ENCODE data around the gene USP54.

Gene USP54

DNA sequence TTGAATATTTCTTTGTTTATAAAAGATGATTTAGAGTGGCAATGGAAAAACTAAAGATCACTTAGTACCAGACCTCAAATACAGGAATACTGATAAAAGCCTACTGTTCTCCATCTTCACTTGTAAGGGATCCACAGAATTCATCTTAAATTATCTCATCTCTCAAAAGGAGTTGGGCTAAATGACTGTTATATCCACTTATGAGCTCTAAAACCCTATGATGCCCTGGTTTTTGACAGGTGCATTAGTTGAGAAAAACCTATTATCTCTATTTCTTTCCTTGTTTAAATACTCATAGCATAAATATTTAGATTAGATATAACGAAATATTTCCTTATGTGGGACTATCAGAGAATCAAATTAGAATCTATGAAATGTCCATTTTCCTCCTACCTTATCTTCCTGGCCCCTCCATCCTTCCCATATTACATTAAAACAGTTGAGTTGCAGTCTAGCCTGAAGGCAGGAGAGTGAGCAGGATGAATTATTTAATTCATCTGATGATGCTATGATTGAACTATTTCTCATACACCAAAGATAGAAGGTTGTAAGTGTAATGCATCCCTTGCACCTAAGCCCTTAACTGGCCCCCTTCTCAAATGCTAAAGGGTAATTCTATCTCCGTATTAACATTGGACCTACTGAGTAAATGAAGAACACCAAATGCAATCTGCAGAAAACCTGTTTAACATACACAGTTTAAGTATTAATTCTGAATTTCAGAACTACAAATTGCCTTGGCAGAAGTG lies 125.0 kb downstream of the USP54 start:
- in situ Hi-C loops (cut with HindIII; ENCODE audit: low sequenced_read_pairs) = no loop called here
- TF ChIP-seq, protein P1, sequence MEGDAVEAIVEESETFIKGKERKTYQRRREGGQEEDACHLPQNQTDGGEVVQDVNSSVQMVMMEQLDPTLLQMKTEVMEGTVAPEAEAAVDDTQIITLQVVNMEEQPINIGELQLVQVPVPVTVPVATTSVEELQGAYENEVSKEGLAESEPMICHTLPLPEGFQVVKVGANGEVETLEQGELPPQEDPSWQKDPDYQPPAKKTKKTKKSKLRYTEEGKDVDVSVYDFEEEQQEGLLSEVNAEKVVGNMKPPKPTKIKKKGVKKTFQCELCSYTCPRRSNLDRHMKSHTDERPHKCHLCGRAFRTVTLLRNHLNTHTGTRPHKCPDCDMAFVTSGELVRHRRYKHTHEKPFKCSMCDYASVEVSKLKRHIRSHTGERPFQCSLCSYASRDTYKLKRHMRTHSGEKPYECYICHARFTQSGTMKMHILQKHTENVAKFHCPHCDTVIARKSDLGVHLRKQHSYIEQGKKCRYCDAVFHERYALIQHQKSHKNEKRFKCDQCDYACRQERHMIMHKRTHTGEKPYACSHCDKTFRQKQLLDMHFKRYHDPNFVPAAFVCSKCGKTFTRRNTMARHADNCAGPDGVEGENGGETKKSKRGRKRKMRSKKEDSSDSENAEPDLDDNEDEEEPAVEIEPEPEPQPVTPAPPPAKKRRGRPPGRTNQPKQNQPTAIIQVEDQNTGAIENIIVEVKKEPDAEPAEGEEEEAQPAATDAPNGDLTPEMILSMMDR (IDR thresholded peaks at IDR 0.05; ENCODE audit: low read depth, low read length) = no peak
- H3K4me3 ChIP-seq (ENCODE audit: low read depth, low read length) = no peak overlapping the region
- no peak for DNase-seq (ENCODE audit: low read depth, low spot score)

DNA sequence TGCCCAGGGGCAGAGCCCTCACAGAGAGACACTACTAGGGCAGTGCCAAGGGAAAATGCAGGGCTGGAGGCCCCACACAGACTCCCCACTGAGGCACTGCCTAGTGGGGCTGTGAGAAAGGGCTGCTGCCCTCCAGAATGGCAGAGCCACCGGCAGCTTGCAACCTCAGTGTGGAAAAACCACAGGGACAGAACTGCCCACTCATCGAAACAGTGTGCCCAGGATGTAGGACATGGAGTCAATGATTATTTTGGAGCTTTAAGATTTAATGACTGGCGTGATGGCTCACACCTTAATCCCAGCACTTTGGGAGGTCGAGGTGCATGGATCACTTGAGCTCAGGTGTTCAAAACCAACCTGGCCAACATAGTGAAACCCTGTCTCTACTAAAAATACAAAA lies 130.2 kb downstream of the USP54 start:
- in situ Hi-C loops (cut with HindIII; ENCODE audit: low sequenced_read_pairs) = no loop called here
- no peak overlapping the region for H3K4me3 ChIP-seq (ENCODE audit: low read depth, low read length)
- TF ChIP-seq, protein P1 (IDR thresholded peaks at IDR 0.05; ENCODE audit: low read depth, low read length) = no peak
- no peak for DNase-seq (ENCODE audit: low read depth, low spot score)

DNA sequence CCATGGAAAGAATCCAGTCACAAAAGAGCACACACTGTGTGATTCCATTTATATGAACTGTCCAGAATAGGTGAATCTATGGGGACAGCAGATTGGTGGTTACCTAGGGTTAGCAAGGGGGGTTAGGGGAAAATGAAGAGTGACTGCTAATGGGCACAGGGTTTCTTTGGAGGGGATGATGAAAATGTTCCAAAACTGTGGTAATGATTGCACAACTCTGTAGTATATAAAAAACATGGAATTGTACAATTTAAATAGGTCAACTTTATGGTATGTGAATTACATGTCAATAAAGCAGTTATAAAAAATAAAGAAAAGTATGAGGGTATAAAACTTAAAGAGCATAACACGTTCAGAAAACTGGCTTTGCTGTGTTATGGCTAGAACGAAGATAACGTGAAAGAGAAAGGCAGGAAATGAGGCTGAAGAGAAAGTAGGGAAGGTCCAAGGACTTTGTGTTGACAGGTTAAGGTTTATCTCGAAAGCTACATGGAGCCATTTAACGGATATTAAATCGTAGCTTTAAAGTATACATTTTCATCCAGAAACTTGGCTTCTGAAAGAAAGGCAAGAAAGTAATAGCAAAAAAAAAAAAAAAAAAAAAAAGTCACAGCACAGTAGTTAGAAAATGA lies 131.3 kb downstream of the USP54 start:
- in situ Hi-C loops (cut with HindIII; ENCODE audit: low sequenced_read_pairs) = no loop called here
- TF ChIP-seq, protein P1 (IDR thresholded peaks at IDR 0.05; ENCODE audit: low read depth, low read length) = no peak
- no peak overlapping the region for H3K4me3 ChIP-seq (ENCODE audit: low read depth, low read length)
- DNase-seq (ENCODE audit: low read depth, low spot score) = no peak

DNA sequence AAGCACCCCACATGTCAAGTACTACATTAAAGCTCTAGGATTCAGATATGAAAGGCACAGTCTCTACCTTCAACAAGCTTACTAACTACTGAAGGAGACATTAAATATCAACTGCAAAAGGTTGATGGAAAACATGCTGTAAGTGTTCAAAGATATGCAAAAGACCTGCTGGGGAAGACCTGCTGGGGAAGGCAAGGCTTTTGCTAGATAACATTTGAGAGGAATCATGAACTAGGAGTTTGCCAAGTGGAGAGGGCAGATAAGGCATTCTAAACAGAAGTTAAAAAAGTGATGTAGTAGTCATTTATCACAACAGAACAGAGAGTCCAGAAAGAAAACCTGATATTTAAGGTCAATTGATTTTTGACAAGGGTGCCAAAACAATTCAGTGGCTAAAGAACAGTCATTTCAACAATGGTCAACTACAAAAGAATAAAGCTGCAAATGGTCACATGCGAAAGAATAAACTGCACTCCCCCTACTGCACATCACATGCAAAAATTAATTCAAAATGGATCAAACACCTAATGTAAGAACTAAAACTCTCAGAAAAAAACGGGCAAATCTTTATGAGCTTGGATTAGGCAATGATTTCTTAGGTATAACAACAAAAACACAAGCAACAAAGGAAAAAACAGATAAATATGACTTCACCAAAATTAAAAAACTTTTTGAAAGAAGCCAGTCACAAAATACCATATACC lies 134.8 kb downstream of the USP54 start:
- in situ Hi-C loops (cut with HindIII; ENCODE audit: low sequenced_read_pairs) = no loop called here
- TF ChIP-seq, protein P1 (IDR thresholded peaks at IDR 0.05; ENCODE audit: low read depth, low read length) = no peak
- DNase-seq (ENCODE audit: low read depth, low spot score) = no peak
- H3K4me3 ChIP-seq (ENCODE audit: low read depth, low read length) = no peak overlapping the region

DNA sequence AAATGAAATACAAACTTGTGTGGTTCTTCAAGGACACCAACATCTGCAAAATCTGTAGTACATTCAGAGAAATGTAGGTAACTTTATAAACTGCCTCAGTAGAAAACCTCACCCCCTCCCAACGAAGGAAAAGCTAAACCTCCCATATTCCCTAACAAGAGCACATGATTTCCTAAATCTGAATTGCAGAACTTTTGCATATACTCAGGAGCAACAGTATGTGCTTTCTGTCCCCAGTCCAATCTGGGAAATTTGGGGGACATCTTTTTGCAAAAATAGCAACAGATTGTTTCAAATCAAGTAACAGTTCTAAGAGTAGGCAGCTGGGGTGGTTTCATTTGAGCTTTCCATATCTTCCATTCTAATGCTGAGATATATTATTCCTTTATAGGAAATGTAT lies 142.0 kb downstream of the USP54 start:
- TF ChIP-seq, protein P1 (IDR thresholded peaks at IDR 0.05; ENCODE audit: low read depth, low read length) = no peak
- DNase-seq (ENCODE audit: low read depth, low spot score) = no peak
- H3K4me3 ChIP-seq (ENCODE audit: low read depth, low read length) = no peak overlapping the region
- in situ Hi-C loops (cut with HindIII; ENCODE audit: low sequenced_read_pairs) = no loop called here

DNA sequence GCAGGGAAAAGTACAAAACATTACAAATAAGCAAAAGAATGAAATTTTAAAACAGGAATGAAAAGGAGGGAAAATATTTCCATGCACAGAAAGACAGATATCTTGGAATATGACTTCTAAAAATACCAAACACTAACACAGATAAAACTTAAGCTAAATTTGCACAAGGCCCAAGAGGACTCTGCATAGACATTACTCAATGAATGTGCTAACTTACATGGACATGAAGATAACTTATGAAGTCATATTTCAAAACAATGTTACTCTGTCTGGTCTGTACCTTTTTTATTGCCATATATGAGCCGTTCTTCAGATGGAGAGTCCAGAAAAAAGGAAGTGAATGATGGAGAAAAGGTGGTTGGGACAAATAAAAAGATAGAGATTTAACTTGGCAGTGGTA lies 142.8 kb downstream of the USP54 start:
- in situ Hi-C loops (cut with HindIII; ENCODE audit: low sequenced_read_pairs) = no loop called here
- TF ChIP-seq, protein P1 (IDR thresholded peaks at IDR 0.05; ENCODE audit: low read depth, low read length) = no peak
- DNase-seq (ENCODE audit: low read depth, low spot score) = no peak
- H3K4me3 ChIP-seq (ENCODE audit: low read depth, low read length) = no peak overlapping the region
